AG04450 (cell line): ENCODE data around the gene TSPEAR. TPM values are rescaled to one million over a fixed set of nuclear protein-coding genes. Genes with fewer than 3 reads are reported as not detected.

Source experiments
- CTCF ChIA-PET: fragments of 300-600, 350-600 bp; formaldehyde crosslinking; extraction: SDS; loops from one replicate; lab custom pipeline; 2022; ENCODE audit warnings: antibody characterized with exemption, inconsistent platforms; lab: Charles Lee
- POLR2A ChIA-PET: fragments of 350-600 bp; formaldehyde crosslinking; extraction: SDS; loops from one replicate; lab custom pipeline; 2021; ENCODE audit warnings: antibody characterized with exemption, inconsistent platforms; lab: Yijun Ruan, JAX
- DNase-seq: peaks from one replicate; pipeline ENCODE4 v3.0.0-alpha.2; 2011; ENCODE audit warnings: low read depth, low spot score
- H3K27ac ChIP-seq: one replicate; pipeline ENCODE4 v1.5.1; 2012; ENCODE audit warnings: low read depth, low read length, control low read depth
- H3K27me3 ChIP-seq: one replicate; pipeline ENCODE4 v1.6.0; 2012; ENCODE audit warnings: low read length; ENCODE audit not compliant: control insufficient read depth, insufficient read depth
- H3K4me3 ChIP-seq: 2 replicates; pipeline ENCODE4 v1.5.1; 2011; ENCODE audit warnings: mild to moderate bottlenecking, low read depth, low read length, control low read depth
- H3K9me3 ChIP-seq: 2 replicates; pipeline ENCODE4 v1.5.1; 2012; ENCODE audit warnings: low read length; ENCODE audit not compliant: control insufficient read depth, insufficient read depth
- CTCF ChIP-seq: IDR thresholded peaks from 2 replicates; pipeline ENCODE4 v1.5.1; 2011; ENCODE audit warnings: low read depth, low read length, control low read depth, inconsistent platforms
- polyA plus RNA-seq: library from polyadenylated mRNA; depleted of rRNA; stranded (reverse); fragments of >200 nt; gene quantifications from 2 replicates; pipeline ENCODE4 v1.2.3, GENCODE V29; 2011; rRNA removed
- small RNA-seq: library from RNA; depleted of rRNA; stranded (forward); fragments of <200 nt; gene quantifications from one replicate; pipeline ENCODE3, GENCODE V24; 2012; ENCODE audit warnings: low read depth; ENCODE audit not compliant: insufficient read length

TSPEAR gene
- polyA plus RNA-seq, 1 experiment = not detected

DNA sequence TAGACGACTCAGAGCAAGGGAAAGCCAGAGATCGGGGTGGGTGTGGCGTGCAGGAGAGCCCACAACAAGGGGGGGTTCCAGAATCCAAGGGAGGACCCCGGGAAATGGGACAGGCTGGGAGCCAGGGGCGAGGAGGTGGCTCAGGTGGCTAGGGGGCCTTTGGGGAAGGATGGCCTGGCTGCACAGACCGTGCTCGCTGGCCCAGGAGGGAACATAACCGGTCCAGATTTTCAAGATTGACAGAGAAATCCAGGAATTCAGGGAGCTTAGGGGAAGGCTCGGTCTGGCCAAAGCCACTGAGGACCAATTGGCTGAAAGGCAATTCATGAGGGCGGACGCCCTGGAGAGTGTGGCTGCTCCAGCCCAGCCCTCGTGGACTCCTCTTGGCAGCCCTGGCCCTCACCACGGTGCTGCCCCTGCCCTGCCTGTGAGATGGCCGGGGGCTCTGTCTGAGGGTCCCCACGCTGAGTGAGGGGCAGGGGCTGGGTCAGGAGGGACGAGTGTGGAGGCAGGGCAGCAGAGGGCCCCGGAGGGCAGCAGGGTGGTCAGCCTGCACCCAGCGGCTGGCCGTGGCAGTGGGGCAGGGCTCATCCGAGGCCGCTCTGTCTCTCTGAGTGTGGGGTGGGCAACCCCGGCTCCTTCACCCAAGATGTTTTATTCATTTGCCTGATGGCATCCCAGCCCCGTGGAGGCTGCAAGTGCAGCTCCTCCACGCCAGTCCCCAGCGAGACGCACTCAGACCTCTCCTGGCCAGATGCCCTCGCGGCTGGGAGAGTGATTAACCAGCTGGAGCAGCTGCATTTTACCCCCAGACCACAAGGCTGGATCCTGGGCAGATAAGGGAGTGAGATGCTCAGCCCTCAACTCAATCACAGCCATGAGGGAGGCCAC is 261.7 kb downstream of the TSPEAR start:
- CTCF ChIA-PET = no interaction called here
- H3K27me3 ChIP-seq = peaks cover 6% of the 10 kb centered on the region
- POLR2A ChIA-PET = no interaction called here
- no peak for DNase-seq
- H3K4me3 ChIP-seq = no peak overlapping the region
- H3K9me3 ChIP-seq = peaks cover 2% of the 10 kb centered on the region
- no peak overlapping the region for H3K27ac ChIP-seq
- no peak for TF ChIP-seq CTCF

GRCh38 chr21:44448651-44449131 is 262.7 kb downstream of the TSPEAR start:
- TF ChIP-seq CTCF = no peak

More at GRCh38 chr21:44448651-44449131, 262.7 kb downstream of the TSPEAR start:
- POLR2A ChIA-PET = no interaction called here
- Histone ChIP-seq H3K27ac (no peak overlapping the region), H3K9me3 (peaks cover 11% of the 10 kb centered on the region; the same call in 1 of the 2 replicates), H3K27me3 (peaks cover 6% of the 10 kb centered on the region), H3K4me3 (no peak overlapping the region)
- CTCF ChIA-PET = no interaction called here
- no peak for DNase-seq

Small RNA genes lying within 50 kb of the gene (small RNA-seq; reads per million reads assigned to genes)
- not detected for gene KRTAP12-6P

Other genes starting within 250 kb of the TSPEAR start
- gene KRTAP10-1, start 171.4 kb downstream of the TSPEAR start, polyA plus RNA-seq = not detected in 2 replicates
- not detected in 2 replicates for gene KRTAP10-2, start 160.1 kb downstream of the TSPEAR start, polyA plus RNA-seq
- gene KRTAP10-3, start 152.8 kb downstream of the TSPEAR start, polyA plus RNA-seq = not detected in 2 replicates
- gene KRTAP10-4, start 137.8 kb downstream of the TSPEAR start, polyA plus RNA-seq = not detected in 2 replicates
- gene KRTAP10-5, start 131.0 kb downstream of the TSPEAR start, polyA plus RNA-seq = not detected in 2 replicates
- gene KRTAP10-6, start 119.1 kb downstream of the TSPEAR start, polyA plus RNA-seq = not detected in 2 replicates
- gene KRTAP10-7, start 111.0 kb downstream of the TSPEAR start, polyA plus RNA-seq = not detected in 2 replicates
- not detected in 2 replicates for gene KRTAP10-8, start 99.5 kb downstream of the TSPEAR start, polyA plus RNA-seq
- not detected in 2 replicates for gene KRTAP10-9, start 84.5 kb downstream of the TSPEAR start, polyA plus RNA-seq
- not detected in 2 replicates for gene KRTAP10-10, start 74.2 kb downstream of the TSPEAR start, polyA plus RNA-seq
- not detected in 2 replicates for gene KRTAP10-11, start 65.2 kb downstream of the TSPEAR start, polyA plus RNA-seq
- not detected in 2 replicates for gene KRTAP12-4, start 56.9 kb downstream of the TSPEAR start, polyA plus RNA-seq
- not detected in 2 replicates for gene KRTAP12-3, start 53.6 kb downstream of the TSPEAR start, polyA plus RNA-seq
- not detected in 2 replicates for gene KRTAP12-2, start 44.6 kb downstream of the TSPEAR start, polyA plus RNA-seq
- gene KRTAP12-1, start 29.4 kb downstream of the TSPEAR start, polyA plus RNA-seq = not detected in 2 replicates
- gene KRTAP10-12, start 14.4 kb downstream of the TSPEAR start, polyA plus RNA-seq = not detected in 2 replicates
- gene UBE2G2, start 90.2 kb upstream of the TSPEAR start, polyA plus RNA-seq = 60.9 and 62.2 TPM in 2 replicates
- gene SUMO3, start 106.5 kb upstream of the TSPEAR start, polyA plus RNA-seq = 113 and 134 TPM in 2 replicates
- 240 and 249 TPM in 2 replicates for gene PTTG1IP, start 162.1 kb upstream of the TSPEAR start, polyA plus RNA-seq
- 0.04 TPM in 1 of 2 replicates, not detected in the other for gene ITGB2, start 209.3 kb upstream of the TSPEAR start, polyA plus RNA-seq
- 11.4 and 11.9 TPM in 2 replicates for gene SLX9, start 228.5 kb upstream of the TSPEAR start, polyA plus RNA-seq